Effector CD8-positive, alpha-beta T cell (primary cell): ENCODE measurements around the gene SLC25A52.
"Not testable (repeated sequence)": the region's sequence is repeated elsewhere in the genome, so short reads cannot be mapped to it uniquely, and the experiment has no call there.

Source experiments
- DNase-seq: peaks from one replicate; lab custom pipeline; 2025; lab: John Stamatoyannopoulos, UW
- total RNA-seq, 4 experiments: gene quantifications; one replicate each; lab custom pipeline; 2026; lab: John Stamatoyannopoulos, UW

The SLC25A52 gene
- total RNA-seq, result 0 to 0.12 (median 0) reads per million in 4 experiments

GRCh38 chr18:31760695-31761094, at the start of gene SLC25A52:
TSS of gene SLC25A52 (minus strand) at chr18:31760880. CDS start at chr18:31760661, 219 bp downstream.
- no peak for DNase-seq

GRCh38 chr18:31809049-31809448, 48.4 kb upstream of the SLC25A52 start:
- DNase-seq, result not testable (repeated sequence)

GRCh38 chr18:31801078-31801477, 40.4 kb upstream of the SLC25A52 start:
- DNase-seq, result no peak

GRCh38 chr18:31799257-31799656, 38.6 kb upstream of the SLC25A52 start:
- DNase-seq, result not testable (repeated sequence)

- no peak for DNase-seq
Observed at GRCh38 chr18:31798399-31798798, 37.7 kb upstream of the SLC25A52 start.

- no peak for DNase-seq
Observed at GRCh38 chr18:31795747-31796146, 35.1 kb upstream of the SLC25A52 start.

GRCh38 chr18:31793531-31793930, 32.9 kb upstream of the SLC25A52 start:
- DNase-seq, result no peak

GRCh38 chr18:31792580-31792911, 31.9 kb upstream of the SLC25A52 start:
- no peak for DNase-seq

- no peak for DNase-seq
Observed at GRCh38 chr18:31791817-31792579, 31.3 kb upstream of the SLC25A52 start.

GRCh38 chr18:31789409-31789808, 28.7 kb upstream of the SLC25A52 start:
- DNase-seq, result no peak

- no peak for DNase-seq
Observed at GRCh38 chr18:31783059-31783458, 22.4 kb upstream of the SLC25A52 start.

GRCh38 chr18:31778391-31778950, 17.8 kb upstream of the SLC25A52 start:
- no peak for DNase-seq

- DNase-seq, result no peak
Observed at GRCh38 chr18:31776093-31776492, 15.4 kb upstream of the SLC25A52 start.

- DNase-seq, result no peak
Observed at GRCh38 chr18:31774962-31775361, 14.3 kb upstream of the SLC25A52 start.

GRCh38 chr18:31774477-31774785, 13.8 kb upstream of the SLC25A52 start:
- DNase-seq, result no peak

GRCh38 chr18:31773774-31774476, 13.2 kb upstream of the SLC25A52 start:
- no peak for DNase-seq

- DNase-seq, result no peak
Observed at GRCh38 chr18:31772699-31773098, 12.0 kb upstream of the SLC25A52 start.

GRCh38 chr18:31750273-31750672, 10.4 kb downstream of the SLC25A52 start:
- no peak for DNase-seq

- DNase-seq, result no peak
Observed at GRCh38 chr18:31746396-31746795, 14.3 kb downstream of the SLC25A52 start.

- DNase-seq, result no peak
Observed at GRCh38 chr18:31744321-31745067, 16.2 kb downstream of the SLC25A52 start.

GRCh38 chr18:31743600-31743999, 17.1 kb downstream of the SLC25A52 start:
- not testable (repeated sequence) for DNase-seq

GRCh38 chr18:31741097-31741735, 19.5 kb downstream of the SLC25A52 start:
- DNase-seq, result peak; percentile 44
